Measurements from ENCODE around the gene IFNL3.

GRCh38 chr19:39251846-39252245 is 7.0 kb upstream of the IFNL3 start:
- TF ChIP-seq EZH2 (IDR thresholded peaks at IDR 0.05; ENCODE audit: insufficient read depth, poor library complexity, severe bottlenecking) = no peak
- TF ChIP-seq EZH2phosphoT487 (IDR thresholded peaks at IDR 0.05; ENCODE audit: insufficient read depth, low read depth) = no peak

All from GM23248 (cell line).